GM18499 (cell line): Measurements from ENCODE around the gene C20orf173.
A peak's percentile ranks its signal among the peaks of the same experiment; 100 is the strongest.

Experiments used
- ATAC-seq: cut with Tn5 transposase; IDR thresholded peaks from one replicate; pipeline ENCODE4 v1.9.1; 2021; ENCODE audit warnings: moderate number of reproducible peaks; ENCODE audit not compliant: insufficient read depth, unreplicated experiment

Gene C20orf173

GRCh38 chr20:35510951-35511735 is 18.3 kb downstream of the C20orf173 start:
- ATAC-seq = no peak

- no peak for ATAC-seq
Measured at GRCh38 chr20:35508493-35509218, 20.8 kb downstream of the C20orf173 start.

GRCh38 chr20:35506872-35507638 is 22.4 kb downstream of the C20orf173 start:
- no peak for ATAC-seq

- no peak for ATAC-seq
Measured at GRCh38 chr20:35506179-35506578, 23.3 kb downstream of the C20orf173 start.

- no peak for ATAC-seq
Measured at GRCh38 chr20:35504751-35505150, 24.7 kb downstream of the C20orf173 start.

GRCh38 chr20:35503841-35504561 is 25.5 kb downstream of the C20orf173 start:
- ATAC-seq = no peak

- ATAC-seq = no peak
Measured at GRCh38 chr20:35503281-35503680, 26.2 kb downstream of the C20orf173 start.

- no peak for ATAC-seq
Measured at GRCh38 chr20:35502352-35502751, 27.1 kb downstream of the C20orf173 start.

GRCh38 chr20:35499271-35499670 is 30.2 kb downstream of the C20orf173 start:
- ATAC-seq = no peak

GRCh38 chr20:35497780-35498189 is 31.7 kb downstream of the C20orf173 start:
- no peak for ATAC-seq

GRCh38 chr20:35497320-35497719 is 32.1 kb downstream of the C20orf173 start:
- ATAC-seq = no peak

- ATAC-seq = no peak
Measured at GRCh38 chr20:35496481-35496880, 33.0 kb downstream of the C20orf173 start.

- no peak for ATAC-seq
Measured at GRCh38 chr20:35492352-35492751, 37.1 kb downstream of the C20orf173 start.

GRCh38 chr20:35491823-35492222 is 37.6 kb downstream of the C20orf173 start:
- ATAC-seq = no peak

- peak; percentile 63 for ATAC-seq
Measured at GRCh38 chr20:35490736-35491181, 38.7 kb downstream of the C20orf173 start.

- ATAC-seq = no peak
Measured at GRCh38 chr20:35489717-35490116, 39.7 kb downstream of the C20orf173 start.

- ATAC-seq = no peak
Measured at GRCh38 chr20:35487479-35487878, 42.0 kb downstream of the C20orf173 start.

GRCh38 chr20:35479798-35480197 is 49.7 kb downstream of the C20orf173 start:
- no peak for ATAC-seq

- no peak for ATAC-seq
Measured at GRCh38 chr20:35478804-35479472, 50.5 kb downstream of the C20orf173 start.
